Measurements from ENCODE around the gene CTSO.
A peak's percentile ranks its signal among the peaks of the same experiment; 100 is the strongest.

DNA sequence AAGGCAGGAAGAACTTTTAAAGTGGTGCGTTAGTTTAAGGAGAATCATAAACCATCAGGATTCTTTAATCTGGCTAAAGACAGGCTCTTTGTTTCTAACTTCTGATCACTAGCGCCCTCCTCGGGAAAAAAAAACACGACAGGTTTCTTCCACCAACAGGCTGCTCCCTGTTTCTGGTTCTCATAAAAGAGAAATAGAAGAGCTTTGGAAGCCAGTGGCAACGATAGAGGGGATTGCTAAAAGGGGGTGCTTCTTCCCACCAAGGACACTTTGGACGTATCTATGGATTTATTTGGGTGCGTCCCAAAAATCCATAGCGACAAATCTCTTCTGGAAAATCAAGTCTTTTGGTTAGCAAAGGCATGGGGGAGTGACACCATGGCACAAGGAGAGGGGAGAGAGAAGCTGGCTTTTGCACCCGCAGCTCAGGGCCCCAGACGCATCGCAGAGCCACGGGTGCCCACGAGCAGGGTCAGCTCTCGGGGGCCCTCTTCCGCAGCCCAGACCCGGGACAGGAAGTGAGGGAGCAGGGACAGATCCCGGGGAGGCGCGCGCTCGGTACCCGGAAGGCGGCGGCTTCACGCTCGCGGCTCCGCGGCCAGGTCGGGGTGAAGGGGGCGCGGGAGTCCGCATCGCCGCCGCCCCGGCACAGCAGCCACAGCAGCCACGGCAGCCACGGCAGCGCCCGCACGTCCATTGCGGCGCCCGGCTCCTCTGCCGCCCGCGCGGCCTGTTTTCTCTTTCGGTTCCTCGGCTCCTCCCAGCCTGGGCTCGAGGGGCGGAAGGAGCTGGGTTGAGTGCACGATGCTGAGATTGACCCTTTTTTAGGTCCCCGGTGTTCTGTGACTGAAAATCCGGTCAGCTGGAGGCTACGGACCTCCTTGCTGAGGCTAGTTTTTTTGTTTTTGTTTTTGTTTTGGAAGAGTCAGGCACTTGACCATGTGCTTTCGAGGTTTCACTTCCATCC is at the start of gene CTSO:
- peak; percentile 40 for TF ChIP-seq POLR2A (IDR thresholded peaks at IDR 0.05; ENCODE audit: low read length)
- TF ChIP-seq, protein P1, sequence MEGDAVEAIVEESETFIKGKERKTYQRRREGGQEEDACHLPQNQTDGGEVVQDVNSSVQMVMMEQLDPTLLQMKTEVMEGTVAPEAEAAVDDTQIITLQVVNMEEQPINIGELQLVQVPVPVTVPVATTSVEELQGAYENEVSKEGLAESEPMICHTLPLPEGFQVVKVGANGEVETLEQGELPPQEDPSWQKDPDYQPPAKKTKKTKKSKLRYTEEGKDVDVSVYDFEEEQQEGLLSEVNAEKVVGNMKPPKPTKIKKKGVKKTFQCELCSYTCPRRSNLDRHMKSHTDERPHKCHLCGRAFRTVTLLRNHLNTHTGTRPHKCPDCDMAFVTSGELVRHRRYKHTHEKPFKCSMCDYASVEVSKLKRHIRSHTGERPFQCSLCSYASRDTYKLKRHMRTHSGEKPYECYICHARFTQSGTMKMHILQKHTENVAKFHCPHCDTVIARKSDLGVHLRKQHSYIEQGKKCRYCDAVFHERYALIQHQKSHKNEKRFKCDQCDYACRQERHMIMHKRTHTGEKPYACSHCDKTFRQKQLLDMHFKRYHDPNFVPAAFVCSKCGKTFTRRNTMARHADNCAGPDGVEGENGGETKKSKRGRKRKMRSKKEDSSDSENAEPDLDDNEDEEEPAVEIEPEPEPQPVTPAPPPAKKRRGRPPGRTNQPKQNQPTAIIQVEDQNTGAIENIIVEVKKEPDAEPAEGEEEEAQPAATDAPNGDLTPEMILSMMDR (IDR thresholded peaks at IDR 0.05), result peak; percentile 67
- TF ChIP-seq FOSL2 (IDR thresholded peaks at IDR 0.05), result no peak
- no peak for TF ChIP-seq FOSL2 (CRISPR knock-in tag; IDR thresholded peaks at IDR 0.05)
- no peak for TF ChIP-seq MAFK (IDR thresholded peaks at IDR 0.05; ENCODE audit: partially characterized antibody)
- no peak for TF ChIP-seq HOXA7 (CRISPR knock-in tag; IDR thresholded peaks at IDR 0.05)
- no peak for TF ChIP-seq ZSCAN20 (CRISPR knock-in tag; IDR thresholded peaks at IDR 0.05)
- no peak for TF ChIP-seq EP300 (IDR thresholded peaks at IDR 0.05)
- TF ChIP-seq JUNB (IDR thresholded peaks at IDR 0.05), result no peak
- no peak for TF ChIP-seq TP53 (CRISPR knock-in tag; IDR thresholded peaks at IDR 0.05)
- TF ChIP-seq POLR2AphosphoS2 (conservative IDR thresholded peaks at IDR 0.05; ENCODE audit: low read length), result no peak
- TF ChIP-seq CEBPB (IDR thresholded peaks at IDR 0.05), result no peak
- TF ChIP-seq CHD2 (IDR thresholded peaks at IDR 0.05; ENCODE audit: low read length, partially characterized antibody), result no peak
- TF ChIP-seq, protein P2, sequence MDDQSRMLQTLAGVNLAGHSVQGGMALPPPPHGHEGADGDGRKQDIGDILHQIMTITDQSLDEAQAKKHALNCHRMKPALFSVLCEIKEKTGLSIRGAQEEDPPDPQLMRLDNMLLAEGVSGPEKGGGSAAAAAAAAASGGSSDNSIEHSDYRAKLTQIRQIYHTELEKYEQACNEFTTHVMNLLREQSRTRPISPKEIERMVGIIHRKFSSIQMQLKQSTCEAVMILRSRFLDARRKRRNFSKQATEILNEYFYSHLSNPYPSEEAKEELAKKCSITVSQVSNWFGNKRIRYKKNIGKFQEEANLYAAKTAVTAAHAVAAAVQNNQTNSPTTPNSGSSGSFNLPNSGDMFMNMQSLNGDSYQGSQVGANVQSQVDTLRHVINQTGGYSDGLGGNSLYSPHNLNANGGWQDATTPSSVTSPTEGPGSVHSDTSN (IDR thresholded peaks at IDR 0.05), result no peak
